GM12878 (cell line): Measurements from ENCODE around the gene RREB1. TPM values are rescaled to one million over a fixed set of nuclear protein-coding genes. Genes with fewer than 3 reads are reported as not detected.

Experiments
- ATAC-seq: fragments of 200-7000 bp; cut with Tn5 transposase; 3 replicates; pipeline ENCODE4 v1.9.1; 2020; ENCODE audit warnings: mild to moderate bottlenecking, moderate library complexity
- BruUV-seq: library from RNA; stranded (reverse); fragments of 400-500 nt; replicated peaks from 2 replicates; lab custom pipeline; 2021; lab: Mats Ljungman, UMichigan
- CTCF ChIA-PET: fragments of 300-600 bp; sonication (Branson Sonifier 250); formaldehyde crosslinking; extraction: SDS; loops from one replicate; lab custom pipeline; 2021; ENCODE audit warnings: inconsistent platforms; lab: Yijun Ruan, JAX
- POLR2A ChIA-PET: fragments of 350-600 bp; formaldehyde crosslinking; extraction: SDS; loops from one replicate; lab custom pipeline; 2021; ENCODE audit warnings: inconsistent platforms; lab: Charles Lee
- RAD21 ChIA-PET: fragments of 300-600 bp; sonication (Branson Sonifier 250); formaldehyde crosslinking; loops from one replicate; lab custom pipeline; 2023; ENCODE audit warnings: antibody characterized with exemption; ENCODE audit not compliant: unreplicated experiment; lab: Charles Lee
- SMC1A ChIA-PET: fragments of 300-600 bp; sonication (Branson Sonifier 250); formaldehyde crosslinking; loops from one replicate; lab custom pipeline; 2023; ENCODE audit not compliant: unreplicated experiment, uncharacterized antibody; lab: Charles Lee
- DNase-seq: peaks from one replicate; pipeline ENCODE4 v3.0.0-alpha.2; 2011; ENCODE audit warnings: low read depth, low spot score
- FAIRE-seq: peaks from 3 replicates; lab custom pipeline; 2011; peaks lifted over from hg19 to GRCh38; lab: Jason Lieb, UNC
- H2AFZ ChIP-seq: 2 replicates; pipeline ENCODE4 v1.6.0; 2011; ENCODE audit warnings: low read depth, low read length, control low read depth; ENCODE audit not compliant: control insufficient read depth
- H3K27ac ChIP-seq: 2 replicates; pipeline ENCODE4 v1.5.1; 2011; ENCODE audit warnings: control low read depth; ENCODE audit not compliant: control insufficient read depth, insufficient read depth
- H3K27me3 ChIP-seq, 2 experiments: replicated peaks in 1 of 2; 2 replicates each; pipeline versions ENCODE4 v1.6.0 to v1.6.1; 2011; ENCODE audit warnings: low read length in 1 of 2; ENCODE audit not compliant: control insufficient read depth in 2 of 2, insufficient read depth in 2 of 2
- H3K36me3 ChIP-seq, 2 experiments: 2 replicates each; pipeline ENCODE4 v1.5.1; 2011; ENCODE audit warnings: low read length in 1 of 2; ENCODE audit not compliant: control insufficient read depth in 2 of 2, insufficient read depth in 2 of 2
- H3K4me1 ChIP-seq: 2 replicates; pipeline ENCODE4 v1.6.1; 2011; ENCODE audit warnings: mild to moderate bottlenecking, low read length, moderate library complexity, mixed read lengths; ENCODE audit not compliant: control insufficient read depth, insufficient read depth
- H3K4me2 ChIP-seq: 2 replicates; pipeline ENCODE4 v1.6.0; 2011; ENCODE audit warnings: control low read depth; ENCODE audit not compliant: control insufficient read depth, insufficient read depth
- H3K4me3 ChIP-seq: fragments of 200-600 bp; sonication (generic); 2 replicates; pipeline ENCODE4 v1.5.1; 2016
- H3K79me2 ChIP-seq: 2 replicates; pipeline ENCODE4 v1.6.0; 2011; ENCODE audit warnings: low read length; ENCODE audit not compliant: control insufficient read depth, insufficient read depth
- H3K9ac ChIP-seq: 2 replicates; pipeline ENCODE4 v1.8.0; 2011; ENCODE audit warnings: low read length, control low read depth, mixed read lengths; ENCODE audit not compliant: control insufficient read depth, insufficient read depth
- H3K9me3 ChIP-seq: replicated peaks from 3 replicates; pipeline ENCODE4 v1.5.1; 2011; ENCODE audit warnings: mild to moderate bottlenecking, low read length; ENCODE audit not compliant: control insufficient read depth, insufficient read depth
- H4K20me1 ChIP-seq: 2 replicates; pipeline ENCODE4 v1.6.0; 2011; ENCODE audit not compliant: control insufficient read depth, insufficient read depth
- BCL11A ChIP-seq: IDR thresholded peaks from 2 replicates; pipeline ENCODE4 v1.6.1; 2011; ENCODE audit warnings: low read depth, low read length
- CHD2 ChIP-seq: IDR thresholded peaks from 2 replicates; pipeline ENCODE4 v1.6.1; 2011; ENCODE audit warnings: low read depth, low read length, improper control_type of control experiment, borderline replicate concordance
- FOXM1 ChIP-seq: IDR thresholded peaks from 2 replicates; pipeline ENCODE4 v1.6.1; 2012; ENCODE audit warnings: low read depth, mild to moderate bottlenecking, inconsistent platforms, low read length, moderate library complexity
- GABPA ChIP-seq: IDR thresholded peaks from 2 replicates; pipeline ENCODE4 v1.6.1; 2014; ENCODE audit warnings: antibody characterized with exemption, low read depth, mild to moderate bottlenecking, inconsistent platforms
- IKZF2 ChIP-seq, 2 experiments: fragments of 450-650 bp; IDR thresholded peaks; 2 replicates each; pipeline ENCODE4 v1.6.1; 2017; ENCODE audit warnings: mild to moderate bottlenecking in 2 of 2, moderate library complexity in 2 of 2
- POLR2AphosphoS2 ChIP-seq: IDR thresholded peaks from 2 replicates; pipeline ENCODE4 v1.6.1; 2011; ENCODE audit warnings: low read depth, mild to moderate bottlenecking, low read length, improper control_type of control experiment, moderate library complexity
- RELA ChIP-seq: fragments of 450-650 bp; IDR thresholded peaks from 2 replicates; pipeline ENCODE4 v1.8.0; 2014; ENCODE audit warnings: borderline replicate concordance; ENCODE audit not compliant: partially characterized antibody
- TCF12 ChIP-seq: IDR thresholded peaks from 2 replicates; pipeline ENCODE4 v1.6.1; 2011; ENCODE audit warnings: low read depth, mild to moderate bottlenecking, low read length
- TCF7 ChIP-seq: IDR thresholded peaks from 2 replicates; pipeline ENCODE4 v1.6.1; 2014; ENCODE audit warnings: antibody characterized with exemption, borderline replicate concordance
- WGBS: methylation state at CpG from one replicate; pipeline ENCODE4 v1.1.6; 2016; ENCODE audit warnings: low lambda C conversion rate; ENCODE audit not compliant: insufficient replicate concordance, insufficient coverage; ENCODE audit errors: missing lambda C conversion rate; 5-methylcytosine and 5-hydroxymethylcytosine counted together
- in situ Hi-C: fragments of 300-500 bp; cut with MboI; formaldehyde crosslinking; loops from 9 replicates; pipeline ENCODE4 v1.14.3; 2018; ENCODE audit warnings: mixed read lengths
- intact Hi-C: fragments of 100-400 bp; cut with micrococcal nuclease; formaldehyde crosslinking; loops from one replicate; pipeline ENCODE4 v1.14.2; 2022; ENCODE audit not compliant: unreplicated experiment
- polyA plus RNA-seq, 11 experiments: library from polyadenylated mRNA; depleted of rRNA in 4 of 11; unstranded in 6 of 11; stranded (reverse) in 5 of 11; fragments of >200 nt; fragmentation: Nextera tagmentation in 4 of 11; fragmentation: Illumina TruSeq in 1 of 11; extraction: Ambion mirVana in 4 of 11; extraction: Trizol in 1 of 11; gene quantifications; 1 replicate in 1 of 11; 2 replicates in 10 of 11; pipeline versions ENCODE4 v1.2.1 to v1.2.3, GENCODE V29; 2011 to 2016; ENCODE audit warnings: inconsistent platforms in 2 of 11, missing spikeins in 2 of 11, low read depth in 1 of 11
- total RNA-seq, 4 experiments: library from RNA; depleted of rRNA in 3 of 4; stranded (reverse); fragments of >200 nt in 3 of 4; fragmentation: Illumina TruSeq in 1 of 4; extraction: Trizol in 1 of 4; gene quantifications; 2 replicates each; pipeline versions ENCODE4 v1.2.1 to v1.2.3, GENCODE V29; 2013 to 2021
- TF ChIP-seq, protein P1 (sequence below): IDR thresholded peaks from 2 replicates; pipeline ENCODE4 v1.6.1; 2012; ENCODE audit warnings: low read depth, low read length, improper control_type of control experiment
- TF ChIP-seq, protein P2 (sequence below): fragments of 450-650 bp; IDR thresholded peaks from 2 replicates; pipeline ENCODE4 v1.6.1; 2017; ENCODE audit warnings: mild to moderate bottlenecking
- TF ChIP-seq, protein P3 (sequence below): fragments of 450-650 bp; IDR thresholded peaks from 2 replicates; pipeline ENCODE4 v1.6.1; 2014; ENCODE audit warnings: mild to moderate bottlenecking

RREB1 gene
- total and polyA plus RNA-seq, 10 of the 15 experiments (the other 5 are each of a cell fraction or from before 2014, with no cell fraction given), result 1.9 to 30.3 (median 8.6) TPM

GRCh38 chr6:7216941-7217621, 109.3 kb downstream of the RREB1 start:
- no peak for ATAC-seq
- Histone ChIP-seq H3K27me3 (no peaks in the 10 kb centered on the region), H3K4me3 (no peak overlapping the region), H3K4me1 (no peaks in the 10 kb centered on the region), H3K27ac (no peak overlapping the region), H2AFZ (no peak overlapping the region), H3K79me2 (no peaks in the 10 kb centered on the region; the same call in 1 of the 2 replicates)
- RAD21 ChIA-PET, result no interaction called here
- intact Hi-C loops, result no loop called here
- POLR2A ChIA-PET, result no interaction called here
- SMC1A ChIA-PET, result interaction anchor here (1.6 kb wide), 1 partner anchor 130 kb away, joined by 4 read pairs; no protein-coding TSS in a partner anchor
- no peak for TF ChIP-seq TCF12
- no peak for TF ChIP-seq GABPA
- TF ChIP-seq, all 136 proteins: peak for 0
- CTCF ChIA-PET, result interaction anchor here (0.8 kb wide), 1 partner anchor 21 kb away, joined by 3 read pairs; no protein-coding TSS in a partner anchor
- BruUV-seq, result no TSS peak
- in situ Hi-C loops, result no loop called here
- WGBS, result 98% methylated on average over 17 of the region's 17 CpGs
- H4K20me1 ChIP-seq, result no peaks in the 10 kb centered on the region
- peaks cover 35 to 53% of the 10 kb centered on the region in 2 experiments for H3K36me3 ChIP-seq
- DNase-seq (no peak), FAIRE-seq (no peak)
- H3K9me3 ChIP-seq, result no peaks in the 10 kb centered on the region
- H3K9ac ChIP-seq, result no peak overlapping the region
- no peak overlapping the region for H3K4me2 ChIP-seq

DNA sequence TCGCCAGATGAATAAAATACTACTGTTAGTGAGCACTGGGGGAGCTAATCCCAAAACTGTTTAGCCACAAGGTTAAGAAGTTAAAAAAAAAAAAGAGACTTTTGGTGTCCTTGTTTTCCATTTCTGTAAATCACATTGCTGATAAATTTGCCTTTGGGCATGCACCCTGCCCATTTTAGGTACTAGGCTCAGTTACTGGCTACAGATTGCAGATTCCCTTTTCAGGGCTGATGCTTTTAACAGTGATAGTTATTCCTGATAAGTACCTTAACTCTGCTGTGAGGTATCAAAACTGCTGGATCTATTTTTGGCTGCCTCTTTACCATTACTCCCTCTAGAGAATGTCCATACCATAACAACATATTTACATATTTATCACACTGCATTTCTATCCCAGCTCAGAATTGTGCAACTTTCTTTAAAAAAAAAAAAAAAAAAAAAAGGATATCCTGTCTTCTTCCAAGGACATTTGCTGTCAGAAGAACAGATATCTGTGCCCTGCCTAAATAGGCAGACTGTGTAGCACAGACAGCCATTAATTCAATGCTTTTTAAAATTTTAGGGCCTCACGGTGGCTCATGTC, 110.7 kb downstream of the RREB1 start:
- no peaks in the 10 kb centered on the region; the same call in 1 of the 2 replicates for H3K79me2 ChIP-seq
- H3K36me3 ChIP-seq, result peaks cover 35 to 50% of the 10 kb centered on the region in 2 experiments
- no peak for FAIRE-seq
- H2AFZ ChIP-seq, result no peak overlapping the region
- SMC1A ChIA-PET, result interaction anchor here (0.6 to 1.8 kb wide), 5 partner anchors 18 to 1506 kb away, joined by 3 to 4 read pairs (median 4); no protein-coding TSS in a partner anchor
- H3K9ac ChIP-seq, result no peak overlapping the region
- in situ Hi-C loops, result no loop called here
- no peak overlapping the region for H3K4me3 ChIP-seq
- no peak for ATAC-seq
- H4K20me1 ChIP-seq, result no peaks in the 10 kb centered on the region
- H3K27ac ChIP-seq, result no peak overlapping the region
- no TSS peak for BruUV-seq
- no peaks in the 10 kb centered on the region for H3K27me3 ChIP-seq
- no peak for DNase-seq
- RAD21 ChIA-PET, result no interaction called here
- no peaks in the 10 kb centered on the region for H3K9me3 ChIP-seq
- CTCF ChIA-PET, result interaction anchor here (0.6 to 1.3 kb wide), 2 partner anchors 14 to 60 kb away, joined by 3 read pairs; no protein-coding TSS in a partner anchor
- POLR2A ChIA-PET, result interaction anchor here (0.6 kb wide), 1 partner anchor 50 kb away, joined by 6 read pairs; no protein-coding TSS in a partner anchor
- no peak overlapping the region for H3K4me2 ChIP-seq
- WGBS, result 61% methylated on average over 2 of the region's 2 CpGs
- H3K4me1 ChIP-seq, result no peaks in the 10 kb centered on the region
- intact Hi-C loops, result no loop called here
- TF ChIP-seq, protein P1, sequence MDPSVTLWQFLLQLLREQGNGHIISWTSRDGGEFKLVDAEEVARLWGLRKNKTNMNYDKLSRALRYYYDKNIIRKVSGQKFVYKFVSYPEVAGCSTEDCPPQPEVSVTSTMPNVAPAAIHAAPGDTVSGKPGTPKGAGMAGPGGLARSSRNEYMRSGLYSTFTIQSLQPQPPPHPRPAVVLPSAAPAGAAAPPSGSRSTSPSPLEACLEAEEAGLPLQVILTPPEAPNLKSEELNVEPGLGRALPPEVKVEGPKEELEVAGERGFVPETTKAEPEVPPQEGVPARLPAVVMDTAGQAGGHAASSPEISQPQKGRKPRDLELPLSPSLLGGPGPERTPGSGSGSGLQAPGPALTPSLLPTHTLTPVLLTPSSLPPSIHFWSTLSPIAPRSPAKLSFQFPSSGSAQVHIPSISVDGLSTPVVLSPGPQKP, result no peak
- TF ChIP-seq IKZF2 (IDR thresholded peaks at IDR 0.05) (no peak), FOXM1 (no peak), CHD2 (no peak), TCF7 (no peak), RELA (no peak), POLR2AphosphoS2 (no peak), BCL11A (no peak)
- TF ChIP-seq, protein P2, sequence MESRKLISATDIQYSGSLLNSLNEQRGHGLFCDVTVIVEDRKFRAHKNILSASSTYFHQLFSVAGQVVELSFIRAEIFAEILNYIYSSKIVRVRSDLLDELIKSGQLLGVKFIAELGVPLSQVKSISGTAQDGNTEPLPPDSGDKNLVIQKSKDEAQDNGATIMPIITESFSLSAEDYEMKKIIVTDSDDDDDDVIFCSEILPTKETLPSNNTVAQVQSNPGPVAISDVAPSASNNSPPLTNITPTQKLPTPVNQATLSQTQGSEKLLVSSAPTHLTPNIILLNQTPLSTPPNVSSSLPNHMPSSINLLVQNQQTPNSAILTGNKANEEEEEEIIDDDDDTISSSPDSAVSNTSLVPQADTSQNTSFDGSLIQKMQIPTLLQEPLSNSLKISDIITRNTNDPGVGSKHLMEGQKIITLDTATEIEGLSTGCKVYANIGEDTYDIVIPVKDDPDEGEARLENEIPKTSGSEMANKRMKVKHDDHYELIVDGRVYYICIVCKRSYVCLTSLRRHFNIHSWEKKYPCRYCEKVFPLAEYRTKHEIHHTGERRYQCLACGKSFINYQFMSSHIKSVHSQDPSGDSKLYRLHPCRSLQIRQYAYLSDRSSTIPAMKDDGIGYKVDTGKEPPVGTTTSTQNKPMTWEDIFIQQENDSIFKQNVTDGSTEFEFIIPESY, result no peak
- TF ChIP-seq, protein P3, sequence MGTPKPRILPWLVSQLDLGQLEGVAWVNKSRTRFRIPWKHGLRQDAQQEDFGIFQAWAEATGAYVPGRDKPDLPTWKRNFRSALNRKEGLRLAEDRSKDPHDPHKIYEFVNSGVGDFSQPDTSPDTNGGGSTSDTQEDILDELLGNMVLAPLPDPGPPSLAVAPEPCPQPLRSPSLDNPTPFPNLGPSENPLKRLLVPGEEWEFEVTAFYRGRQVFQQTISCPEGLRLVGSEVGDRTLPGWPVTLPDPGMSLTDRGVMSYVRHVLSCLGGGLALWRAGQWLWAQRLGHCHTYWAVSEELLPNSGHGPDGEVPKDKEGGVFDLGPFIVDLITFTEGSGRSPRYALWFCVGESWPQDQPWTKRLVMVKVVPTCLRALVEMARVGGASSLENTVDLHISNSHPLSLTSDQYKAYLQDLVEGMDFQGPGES, result no peak
